IMR-90 (cell line): ENCODE measurements around the gene RHBDD1.

Source experiments
- CEBPB ChIP-seq: IDR thresholded peaks from 2 replicates; pipeline ENCODE4 v1.6.1; 2012; ENCODE audit warnings: low read depth, low read length, improper control_type of control experiment
- CHD1 ChIP-seq: IDR thresholded peaks from 2 replicates; pipeline ENCODE4 v1.6.1; 2012; ENCODE audit warnings: low read depth, low read length, improper control_type of control experiment
- ELK1 ChIP-seq: fragments of 150-350 bp; IDR thresholded peaks from 2 replicates; pipeline ENCODE4 v1.6.1; 2016; ENCODE audit warnings: low read depth, mild to moderate bottlenecking, low read length, moderate library complexity, borderline replicate concordance
- POLR2A ChIP-seq: IDR thresholded peaks from 2 replicates; pipeline ENCODE4 v1.6.1; 2012; ENCODE audit warnings: mild to moderate bottlenecking, low read depth, low read length
- RFX5 ChIP-seq: IDR thresholded peaks from 2 replicates; pipeline ENCODE4 v1.8.0; 2012; ENCODE audit warnings: low read depth, mild to moderate bottlenecking, low read length, moderate library complexity
- SMC3 ChIP-seq: fragments of 150-350 bp; IDR thresholded peaks from 2 replicates; pipeline ENCODE4 v1.6.1; 2016; ENCODE audit warnings: low read depth, mild to moderate bottlenecking, antibody characterized with exemption, low read length, moderate library complexity
- TF ChIP-seq, protein P1 (sequence below): conservative IDR thresholded peaks from 2 replicates; pipeline ENCODE4 v1.5.1; 2012; ENCODE audit warnings: mild to moderate bottlenecking, low read depth, low read length, improper control_type of control experiment

DNA sequence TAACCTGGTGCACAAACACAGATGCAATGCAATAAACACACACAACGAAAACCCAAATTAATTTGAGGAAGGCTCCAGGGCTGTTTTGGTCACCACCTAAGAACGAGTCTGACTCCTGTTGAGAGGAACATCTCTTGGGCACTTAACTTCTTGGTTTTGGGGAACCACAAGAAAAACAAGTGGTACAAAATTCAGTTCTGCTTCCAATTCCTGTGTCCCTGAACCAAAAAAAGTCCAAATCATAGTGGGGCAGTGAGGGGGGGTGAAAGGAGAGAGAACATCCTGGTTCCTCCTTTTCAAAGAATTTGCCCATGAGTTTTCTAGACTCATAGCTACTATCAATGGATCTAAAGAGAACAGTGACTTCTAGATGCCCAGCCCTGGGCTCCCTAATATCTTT is 184.6 kb downstream of the RHBDD1 start:
- TF ChIP-seq, protein P1, sequence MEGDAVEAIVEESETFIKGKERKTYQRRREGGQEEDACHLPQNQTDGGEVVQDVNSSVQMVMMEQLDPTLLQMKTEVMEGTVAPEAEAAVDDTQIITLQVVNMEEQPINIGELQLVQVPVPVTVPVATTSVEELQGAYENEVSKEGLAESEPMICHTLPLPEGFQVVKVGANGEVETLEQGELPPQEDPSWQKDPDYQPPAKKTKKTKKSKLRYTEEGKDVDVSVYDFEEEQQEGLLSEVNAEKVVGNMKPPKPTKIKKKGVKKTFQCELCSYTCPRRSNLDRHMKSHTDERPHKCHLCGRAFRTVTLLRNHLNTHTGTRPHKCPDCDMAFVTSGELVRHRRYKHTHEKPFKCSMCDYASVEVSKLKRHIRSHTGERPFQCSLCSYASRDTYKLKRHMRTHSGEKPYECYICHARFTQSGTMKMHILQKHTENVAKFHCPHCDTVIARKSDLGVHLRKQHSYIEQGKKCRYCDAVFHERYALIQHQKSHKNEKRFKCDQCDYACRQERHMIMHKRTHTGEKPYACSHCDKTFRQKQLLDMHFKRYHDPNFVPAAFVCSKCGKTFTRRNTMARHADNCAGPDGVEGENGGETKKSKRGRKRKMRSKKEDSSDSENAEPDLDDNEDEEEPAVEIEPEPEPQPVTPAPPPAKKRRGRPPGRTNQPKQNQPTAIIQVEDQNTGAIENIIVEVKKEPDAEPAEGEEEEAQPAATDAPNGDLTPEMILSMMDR, result no peak
- TF ChIP-seq CEBPB (no peak), ELK1 (no peak), RFX5 (no peak), POLR2A (no peak), CHD1 (no peak), SMC3 (no peak)
